ENCODE data around the gene PSMC3IP.

PSMC3IP gene

DNA sequence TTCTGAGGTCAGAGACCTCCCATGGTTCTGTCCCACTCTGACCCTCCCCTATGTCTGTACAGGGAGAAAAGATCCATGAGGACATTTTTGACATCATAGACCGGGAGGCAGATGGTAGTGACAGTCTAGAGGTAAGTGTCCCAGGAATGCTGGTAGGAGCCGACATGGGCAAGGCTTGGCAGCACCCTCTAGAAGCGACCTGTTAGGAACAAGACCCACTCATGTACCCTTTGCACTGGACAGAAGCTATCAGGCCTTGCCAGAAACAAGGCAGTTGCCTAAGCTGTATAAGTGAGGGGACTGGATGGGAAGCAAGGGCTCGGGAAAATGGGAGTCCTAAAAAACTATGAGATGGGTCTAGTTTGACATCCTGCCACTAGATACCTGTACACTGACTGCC, 34.5 kb upstream of the PSMC3IP start:
- TF ChIP-seq, protein P1, sequence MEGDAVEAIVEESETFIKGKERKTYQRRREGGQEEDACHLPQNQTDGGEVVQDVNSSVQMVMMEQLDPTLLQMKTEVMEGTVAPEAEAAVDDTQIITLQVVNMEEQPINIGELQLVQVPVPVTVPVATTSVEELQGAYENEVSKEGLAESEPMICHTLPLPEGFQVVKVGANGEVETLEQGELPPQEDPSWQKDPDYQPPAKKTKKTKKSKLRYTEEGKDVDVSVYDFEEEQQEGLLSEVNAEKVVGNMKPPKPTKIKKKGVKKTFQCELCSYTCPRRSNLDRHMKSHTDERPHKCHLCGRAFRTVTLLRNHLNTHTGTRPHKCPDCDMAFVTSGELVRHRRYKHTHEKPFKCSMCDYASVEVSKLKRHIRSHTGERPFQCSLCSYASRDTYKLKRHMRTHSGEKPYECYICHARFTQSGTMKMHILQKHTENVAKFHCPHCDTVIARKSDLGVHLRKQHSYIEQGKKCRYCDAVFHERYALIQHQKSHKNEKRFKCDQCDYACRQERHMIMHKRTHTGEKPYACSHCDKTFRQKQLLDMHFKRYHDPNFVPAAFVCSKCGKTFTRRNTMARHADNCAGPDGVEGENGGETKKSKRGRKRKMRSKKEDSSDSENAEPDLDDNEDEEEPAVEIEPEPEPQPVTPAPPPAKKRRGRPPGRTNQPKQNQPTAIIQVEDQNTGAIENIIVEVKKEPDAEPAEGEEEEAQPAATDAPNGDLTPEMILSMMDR (conservative IDR thresholded peaks at IDR 0.05), result no peak
- no peak overlapping the region for H3K27ac ChIP-seq

DNA sequence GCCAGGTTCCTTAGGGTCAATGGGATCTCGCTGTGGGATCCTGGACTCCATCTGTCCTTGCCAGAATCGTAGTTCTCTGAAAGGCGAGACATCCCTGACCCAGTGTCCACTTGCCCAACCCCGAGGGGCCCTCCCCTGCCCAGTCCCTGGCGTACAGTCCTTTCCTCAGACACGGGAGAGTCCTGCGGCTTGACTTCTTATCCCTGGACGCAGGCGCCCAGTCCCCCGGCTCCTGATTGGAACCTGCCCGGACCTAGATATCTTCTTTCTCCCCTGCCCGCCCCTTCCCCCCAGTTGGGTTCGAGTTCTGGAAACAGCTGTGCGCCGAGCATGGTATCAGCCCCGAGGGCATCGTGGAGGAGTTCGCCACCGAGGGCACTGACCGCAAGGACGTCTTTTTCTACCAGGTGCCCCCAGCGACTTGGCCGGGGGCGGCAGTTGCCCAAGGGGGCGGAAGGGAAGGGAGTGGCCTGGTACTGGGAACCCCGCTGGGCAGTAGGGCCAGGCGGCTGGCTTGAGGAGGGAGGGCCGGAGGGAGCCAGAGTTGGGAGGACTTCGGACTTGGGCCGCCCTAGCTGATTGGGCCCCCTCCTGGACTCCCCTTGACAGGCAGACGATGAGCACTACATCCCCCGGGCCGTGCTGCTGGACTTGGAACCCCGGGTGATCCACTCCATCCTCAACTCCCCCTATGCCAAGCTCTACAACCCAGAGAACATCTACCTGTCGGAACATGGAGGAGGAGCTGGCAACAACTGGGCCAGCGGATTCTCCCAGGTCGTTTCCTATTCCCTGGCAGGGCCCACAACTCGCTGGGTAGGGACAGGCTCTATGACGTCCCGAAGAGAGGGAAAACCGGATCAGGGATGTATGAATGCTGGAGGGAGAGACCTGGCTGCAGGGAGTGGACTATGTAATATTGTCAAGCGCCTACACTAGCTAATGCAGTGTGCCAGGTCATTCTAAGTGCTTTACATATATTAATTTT, 32.6 kb upstream of the PSMC3IP start:
- peak overlapping the region; percentile 81 for H3K27ac ChIP-seq

DNA sequence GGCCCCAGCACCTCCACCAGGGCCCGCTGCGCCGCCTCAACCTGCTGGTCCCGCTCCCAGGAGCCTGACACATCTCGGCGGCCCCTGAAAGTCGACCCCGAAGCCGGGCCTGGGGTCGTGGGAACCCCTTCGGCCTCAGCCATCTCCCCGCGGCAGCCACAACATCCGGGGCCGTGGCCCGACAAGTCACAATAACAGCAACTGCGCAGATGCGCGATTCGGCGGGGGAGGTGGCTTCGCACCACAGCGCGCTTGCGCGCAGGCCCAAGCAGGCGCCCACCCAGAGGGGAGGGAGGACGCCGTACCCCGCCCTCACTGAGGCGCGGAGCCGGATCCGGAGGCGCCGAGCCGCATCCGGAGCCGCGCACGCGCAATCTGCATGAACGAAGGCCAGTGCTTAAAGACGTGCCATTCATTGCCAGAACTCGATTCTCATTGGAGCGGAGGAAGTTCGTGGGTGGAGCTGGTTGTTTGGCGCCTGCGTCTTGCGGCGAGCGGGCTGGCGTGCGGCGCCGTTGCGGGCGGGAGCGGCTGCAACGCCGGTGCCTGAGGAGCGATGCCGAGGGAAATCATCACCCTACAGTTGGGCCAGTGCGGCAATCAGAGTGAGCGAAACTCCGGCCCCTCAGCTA, 31.8 kb upstream of the PSMC3IP start, which contains the start of the genes RETREG3 and TUBG1:
Gene RETREG3, minus strand, starts transcription at position 193 of the 632 bp plus-strand sequence. Its CDS starts 50 bp downstream, at position 143.
Gene TUBG1, plus strand, starts transcription at position 502 of the 632 bp plus-strand sequence. Its CDS starts 55 bp downstream, at position 557.
- H3K27ac ChIP-seq, result peak within 1 kb of the TSS; percentile 81
- TF ChIP-seq, protein P1 (conservative IDR thresholded peaks at IDR 0.05), result peak; percentile 12; the same call in 1 of the 2 replicates

DNA sequence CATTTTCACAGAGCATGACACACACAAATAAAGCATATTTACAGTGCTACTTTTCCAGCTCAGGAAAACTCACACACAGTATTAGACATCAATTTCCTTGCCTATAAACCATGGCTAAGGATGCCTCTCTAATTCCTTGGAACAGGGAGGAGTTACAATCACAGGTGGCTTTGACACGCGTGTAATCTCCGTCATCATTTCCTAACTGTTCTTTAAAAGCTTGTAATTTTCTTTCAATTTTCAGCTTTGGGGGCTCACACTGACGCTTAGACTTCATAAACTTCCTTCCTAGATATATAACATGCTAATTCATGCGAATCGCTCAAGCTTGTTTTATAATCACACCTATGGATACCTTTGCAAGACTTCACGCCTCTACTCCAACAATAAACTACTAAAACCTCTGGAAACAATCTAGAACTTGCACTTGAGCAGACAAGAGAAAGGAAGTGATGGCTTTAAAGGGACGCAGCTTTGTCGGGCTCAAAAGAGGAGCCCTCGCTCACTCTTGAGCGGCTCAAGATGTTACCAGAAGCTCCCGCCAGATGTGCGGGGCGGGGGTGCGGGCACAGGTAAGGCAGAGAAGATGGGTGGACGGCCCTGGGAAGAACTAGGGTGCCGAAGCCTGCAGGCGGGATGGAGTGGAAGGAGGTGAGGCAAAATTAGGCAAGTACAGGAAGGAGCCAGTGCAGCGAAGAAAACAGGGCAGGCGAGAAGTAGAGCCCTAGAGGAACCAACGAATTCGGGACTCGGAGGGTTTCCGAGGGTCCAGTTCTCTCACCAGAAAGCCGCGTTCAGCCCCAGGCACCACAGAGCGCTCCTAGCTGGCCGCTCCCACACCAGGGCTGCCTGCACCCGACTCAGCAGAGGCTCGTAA, 31.0 kb upstream of the PSMC3IP start:
- peak overlapping the region; percentile 81 for H3K27ac ChIP-seq
- TF ChIP-seq, protein P1 (conservative IDR thresholded peaks at IDR 0.05), result no peak

DNA sequence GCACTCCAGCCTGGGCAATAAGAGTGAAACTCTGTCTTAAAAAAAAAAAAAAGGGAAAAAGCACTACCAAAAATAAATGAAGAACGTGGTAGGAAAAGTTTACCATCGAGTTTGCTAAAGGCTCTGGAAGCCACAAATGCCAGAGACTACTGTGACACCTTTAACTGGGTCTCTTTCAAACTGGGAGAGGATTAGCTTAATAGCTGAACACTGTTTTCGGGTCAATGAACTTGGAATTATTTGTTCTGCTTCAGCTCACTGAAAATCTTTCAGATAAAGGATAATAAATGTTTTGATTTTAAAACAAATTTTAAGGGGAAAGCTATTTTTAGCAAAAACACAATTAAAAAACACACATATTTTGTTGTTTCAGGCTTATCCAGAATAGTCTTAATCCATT, 30.2 kb upstream of the PSMC3IP start:
- TF ChIP-seq, protein P1 (conservative IDR thresholded peaks at IDR 0.05), result no peak
- H3K27ac ChIP-seq, result peak overlapping the region; percentile 81

DNA sequence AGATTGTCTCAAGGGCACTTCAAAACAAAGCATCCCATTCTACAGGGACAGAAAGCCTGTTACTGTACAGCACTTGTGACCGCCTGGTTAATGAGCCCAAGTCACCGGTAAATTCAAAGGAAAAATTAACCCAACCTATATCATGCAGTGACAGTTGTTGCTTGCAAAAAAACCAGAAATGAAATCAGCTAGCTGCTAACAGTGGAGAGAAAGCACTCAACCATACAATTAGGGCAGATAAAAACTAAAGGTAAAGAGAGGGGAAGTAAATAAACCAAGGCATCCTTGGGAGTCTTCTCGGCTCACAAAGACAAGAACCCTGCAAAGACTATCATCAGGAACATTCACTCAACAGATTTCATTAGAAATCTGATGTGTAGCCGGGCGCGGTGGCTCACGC, 25.8 kb upstream of the PSMC3IP start:
- H3K27ac ChIP-seq, result no peak overlapping the region
- TF ChIP-seq, protein P1 (conservative IDR thresholded peaks at IDR 0.05), result no peak

DNA sequence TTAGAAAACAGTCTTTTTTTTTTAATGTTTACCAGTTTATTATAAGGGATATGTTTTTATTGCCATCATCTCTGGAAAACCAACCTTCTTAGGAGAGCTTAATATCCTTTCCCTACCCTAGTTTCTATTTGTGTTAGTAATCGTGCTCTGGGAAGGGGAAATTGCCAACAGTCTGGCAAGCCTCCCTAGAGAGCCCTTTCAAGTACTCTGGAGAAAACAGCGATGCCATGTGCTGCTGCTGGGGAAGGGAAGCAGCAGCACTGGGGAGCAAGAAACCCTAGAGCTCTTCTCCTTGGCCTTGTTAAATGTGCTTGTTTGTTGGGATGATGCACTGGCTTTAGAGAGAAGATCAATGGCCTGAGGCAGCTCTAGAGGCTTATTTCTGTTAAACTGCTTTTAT, 21.4 kb upstream of the PSMC3IP start:
- no peak overlapping the region for H3K27ac ChIP-seq
- TF ChIP-seq, protein P1 (conservative IDR thresholded peaks at IDR 0.05), result no peak
